Measurements from ENCODE around the gene EIF3B.
"Not testable (repeated sequence)": the region's sequence is repeated elsewhere in the genome, so short reads cannot be mapped to it uniquely, and the experiment has no call there.

Gene EIF3B

GRCh38 chr7:2350055-2350454, 4.6 kb upstream of the EIF3B start:
- no peak for DNase-seq

DNA sequence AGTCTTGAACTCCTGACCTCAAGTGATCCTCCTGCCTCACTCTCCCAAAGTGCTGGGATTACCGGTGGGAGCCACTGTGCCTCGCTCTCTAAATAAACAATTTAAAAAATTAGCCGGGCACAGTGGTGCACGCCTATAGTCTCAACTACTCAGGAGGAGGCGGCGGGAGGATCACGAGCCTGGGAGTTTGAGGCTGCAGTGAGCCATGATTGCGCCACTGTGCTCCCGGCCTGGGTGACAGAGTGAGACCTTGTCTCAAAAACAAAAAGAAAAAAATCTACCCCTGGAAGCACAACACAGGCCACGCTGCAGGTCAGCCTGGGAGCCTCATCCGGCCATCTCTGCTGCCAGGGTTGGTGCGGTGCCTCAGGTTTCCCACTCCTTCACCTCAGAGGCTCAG, 3.8 kb upstream of the EIF3B start:
- no peak for DNase-seq

- DNase-seq: peak in 1 of 2 experiments; percentile 65
These were observed 1.3 kb upstream of the EIF3B start for GRCh38 chr7:2353113-2353935.

DNA sequence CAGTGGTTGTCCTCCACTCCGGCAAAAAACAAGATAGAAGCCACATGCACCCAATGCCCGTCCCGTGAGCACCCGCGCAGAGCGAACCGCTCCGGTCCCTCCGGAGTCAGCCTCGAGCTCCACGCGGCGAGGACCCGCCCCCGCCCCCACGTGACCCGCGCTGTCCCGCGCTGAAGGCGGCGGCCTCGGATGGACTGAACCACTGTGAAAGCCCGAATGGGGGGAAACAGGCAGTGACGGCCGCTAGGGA, 766 bp upstream of the EIF3B start:
- peak in 1 of 2 experiments; percentile 79 for DNase-seq

DNA sequence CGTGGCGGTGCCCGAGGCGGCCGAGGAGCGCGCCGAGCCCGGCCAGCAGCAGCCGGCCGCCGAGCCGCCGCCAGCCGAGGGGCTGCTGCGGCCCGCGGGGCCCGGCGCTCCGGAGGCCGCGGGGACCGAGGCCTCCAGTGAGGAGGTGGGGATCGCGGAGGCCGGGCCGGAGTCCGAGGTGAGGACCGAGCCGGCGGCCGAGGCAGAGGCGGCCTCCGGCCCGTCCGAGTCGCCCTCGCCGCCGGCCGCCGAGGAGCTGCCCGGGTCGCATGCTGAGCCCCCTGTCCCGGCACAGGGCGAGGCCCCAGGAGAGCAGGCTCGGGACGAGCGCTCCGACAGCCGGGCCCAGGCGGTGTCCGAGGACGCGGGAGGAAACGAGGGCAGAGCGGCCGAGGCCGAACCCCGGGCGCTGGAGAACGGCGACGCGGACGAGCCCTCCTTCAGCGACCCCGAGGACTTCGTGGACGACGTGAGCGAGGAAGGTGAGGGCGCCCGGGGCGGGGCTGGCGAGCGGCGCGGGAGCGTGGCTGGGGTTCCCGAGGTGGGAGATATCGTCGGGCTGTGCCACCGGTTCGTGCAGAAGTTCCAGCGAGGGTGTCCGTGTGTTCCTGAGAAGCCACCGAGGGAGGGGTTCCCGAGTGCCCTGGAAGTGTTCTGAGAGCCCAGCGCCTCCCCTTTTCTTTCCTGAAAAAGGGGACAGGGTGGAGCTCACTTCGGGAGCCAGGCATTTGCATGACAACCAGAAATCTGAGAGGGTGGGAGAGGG, 495 bp downstream of the EIF3B start:
- DNase-seq: no peak

GRCh38 chr7:2355705-2356008, 1.0 kb downstream of the EIF3B start:
- no peak for DNase-seq

DNA sequence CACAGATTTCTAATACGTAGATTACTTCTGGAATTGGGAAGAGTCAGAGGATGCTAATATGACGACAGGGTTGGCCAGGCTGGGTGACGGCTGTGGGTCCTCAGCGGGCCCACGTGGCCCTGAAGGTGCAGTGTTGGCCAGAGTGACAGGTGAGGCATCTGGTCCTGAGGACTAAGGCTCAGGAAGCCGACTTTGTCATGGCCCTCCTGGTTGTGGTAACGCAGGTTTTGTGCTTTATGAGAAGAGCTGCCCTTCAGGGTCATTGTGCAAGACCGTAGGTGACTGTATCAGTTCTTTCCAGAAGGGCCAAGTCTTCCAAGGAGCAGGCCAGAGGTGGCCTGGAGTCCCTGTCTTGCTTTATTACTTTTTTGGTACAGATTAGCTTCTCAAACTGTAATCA, 2.5 kb downstream of the EIF3B start:
- no peak for DNase-seq

- no peak for DNase-seq
These were observed 2.9 kb downstream of the EIF3B start for GRCh38 chr7:2357571-2357970.

DNA sequence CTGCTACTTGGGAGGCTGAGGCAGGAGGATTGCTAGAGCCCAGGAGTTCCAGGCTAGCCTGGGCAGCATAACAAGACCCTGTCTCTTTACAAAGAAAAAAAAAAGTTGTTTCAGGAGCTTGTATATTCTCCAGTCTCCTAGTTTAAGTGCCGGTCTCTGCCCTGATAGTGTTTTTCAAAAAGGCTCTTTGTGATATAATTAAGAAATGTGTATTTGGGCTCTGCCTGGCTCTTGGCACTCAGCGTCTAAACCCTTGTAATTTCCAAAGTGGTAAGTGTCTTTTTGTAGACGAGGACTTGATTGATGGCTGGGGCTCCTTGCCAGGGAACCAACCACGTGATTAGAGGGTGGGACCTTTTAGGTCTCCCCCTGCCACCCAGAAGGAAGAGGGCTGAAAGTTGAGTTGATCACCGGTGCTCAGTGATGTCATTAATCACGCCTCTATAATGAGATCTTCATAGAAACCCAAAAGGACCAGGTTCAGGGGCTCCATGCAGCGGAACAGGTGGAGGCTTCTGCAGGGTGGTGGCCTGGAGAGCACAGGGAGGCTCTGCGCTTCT, 4.4 kb downstream of the EIF3B start:
- DNase-seq: no peak

DNA sequence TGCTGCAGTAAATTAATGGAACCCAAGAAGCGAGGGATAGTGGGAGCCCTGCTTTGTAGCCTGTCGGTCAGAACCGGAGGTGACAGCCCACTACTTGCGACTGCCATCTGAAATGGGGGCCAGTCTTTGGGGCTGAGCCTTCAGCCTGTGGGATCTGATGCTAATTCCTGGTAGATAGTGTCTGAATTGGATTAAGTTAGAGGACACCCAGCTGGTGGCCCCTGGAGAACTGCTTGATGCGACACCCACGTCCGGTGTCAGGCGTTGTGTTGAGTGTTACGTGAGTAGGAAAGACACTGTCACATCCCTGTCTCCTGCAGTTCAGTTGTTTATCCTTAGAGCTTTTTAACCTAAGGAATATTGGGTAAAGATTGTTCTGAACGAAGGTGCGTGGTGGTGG, 5.0 kb downstream of the EIF3B start:
- no peak for DNase-seq

DNA sequence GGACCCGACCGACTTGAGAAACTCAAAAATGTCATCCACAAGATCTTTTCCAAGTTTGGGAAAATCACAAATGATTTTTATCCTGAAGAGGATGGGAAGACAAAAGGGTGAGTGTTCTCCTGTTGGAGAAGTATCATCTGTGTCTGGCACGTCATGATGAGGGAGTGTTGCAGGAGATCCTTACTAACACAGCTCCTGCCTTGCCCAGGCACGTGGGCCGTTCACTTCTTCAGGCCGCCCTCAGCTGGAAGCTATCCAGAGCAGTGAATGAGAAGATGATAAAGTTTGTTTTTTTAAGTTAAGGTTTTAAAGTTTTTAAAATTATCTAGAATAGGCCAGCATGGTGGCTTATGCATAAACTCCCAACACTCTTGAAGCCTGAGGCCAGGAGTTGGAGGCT, 6.2 kb downstream of the EIF3B start:
- DNase-seq: no peak

GRCh38 chr7:2362385-2363088, 7.9 kb downstream of the EIF3B start:
- no peak for DNase-seq

- DNase-seq: no peak
These were observed 14.5 kb downstream of the EIF3B start for GRCh38 chr7:2369139-2369538.

- DNase-seq: no peak
These were observed 16.7 kb downstream of the EIF3B start for GRCh38 chr7:2371329-2371728.

DNA sequence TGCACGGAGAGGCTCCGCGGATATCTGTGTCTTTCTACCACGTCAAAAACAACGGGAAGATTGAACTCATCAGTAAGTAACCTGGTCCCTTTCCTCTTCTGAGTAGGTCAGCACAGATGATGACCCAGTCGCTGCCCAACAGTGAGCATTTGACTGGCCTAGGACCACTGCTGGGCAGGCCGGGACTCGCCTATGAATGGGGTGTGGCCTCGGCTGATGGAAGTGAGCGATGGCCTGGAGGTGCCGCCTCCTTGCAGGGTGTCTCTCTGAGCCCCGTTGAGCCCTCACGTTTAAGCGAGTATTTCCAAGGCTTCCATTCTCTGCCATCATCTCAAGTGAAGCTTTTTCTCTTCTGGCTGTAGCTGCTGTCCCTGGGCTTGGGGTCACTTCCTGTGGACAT, 18.1 kb downstream of the EIF3B start:
- DNase-seq: no peak

- no peak for DNase-seq
These were observed 18.5 kb downstream of the EIF3B start for GRCh38 chr7:2373124-2373556.

DNA sequence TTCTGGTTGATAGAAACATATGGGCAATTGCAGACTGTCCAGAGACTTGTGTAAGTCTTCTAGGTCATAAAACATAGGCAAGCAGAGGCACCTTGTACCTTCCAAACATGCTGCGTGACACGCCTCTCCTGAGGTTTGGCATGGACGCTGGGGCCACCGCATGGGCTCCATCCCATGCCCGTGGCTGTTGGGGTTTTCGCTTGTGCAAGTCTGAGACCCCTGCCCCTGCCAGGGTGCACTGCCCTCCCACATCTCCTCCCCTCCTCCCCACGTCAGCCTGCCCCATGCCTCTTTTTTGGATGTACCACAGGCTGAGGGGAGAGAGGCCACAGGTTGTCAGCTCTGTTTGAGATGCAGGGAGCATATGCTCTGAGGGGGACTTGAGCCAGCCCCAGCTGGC, 19.0 kb downstream of the EIF3B start:
- no peak for DNase-seq

DNA sequence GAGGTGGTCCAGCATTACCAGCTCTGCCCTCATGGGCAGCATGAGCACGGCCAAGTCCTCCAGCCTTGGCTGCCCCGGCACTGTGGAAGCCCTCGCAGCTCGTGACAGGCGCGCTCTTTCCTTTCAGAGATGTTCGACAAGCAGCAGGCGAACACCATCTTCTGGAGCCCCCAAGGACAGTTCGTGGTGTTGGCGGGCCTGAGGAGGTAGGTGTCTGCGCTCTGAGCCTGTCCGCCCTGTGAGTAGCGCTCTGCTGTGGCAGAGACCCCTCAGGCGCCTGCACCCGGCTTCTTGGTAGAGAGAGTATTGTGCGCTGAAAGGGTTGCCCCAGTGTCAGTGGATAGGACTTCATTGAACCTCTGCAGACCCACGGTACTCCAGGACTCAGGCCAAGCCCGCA, 19.8 kb downstream of the EIF3B start:
- DNase-seq: no peak

GRCh38 chr7:2374830-2375728, 20.5 kb downstream of the EIF3B start:
- DNase-seq: no peak

- DNase-seq: no peak
These were observed 21.9 kb downstream of the EIF3B start for GRCh38 chr7:2376351-2377154.

DNA sequence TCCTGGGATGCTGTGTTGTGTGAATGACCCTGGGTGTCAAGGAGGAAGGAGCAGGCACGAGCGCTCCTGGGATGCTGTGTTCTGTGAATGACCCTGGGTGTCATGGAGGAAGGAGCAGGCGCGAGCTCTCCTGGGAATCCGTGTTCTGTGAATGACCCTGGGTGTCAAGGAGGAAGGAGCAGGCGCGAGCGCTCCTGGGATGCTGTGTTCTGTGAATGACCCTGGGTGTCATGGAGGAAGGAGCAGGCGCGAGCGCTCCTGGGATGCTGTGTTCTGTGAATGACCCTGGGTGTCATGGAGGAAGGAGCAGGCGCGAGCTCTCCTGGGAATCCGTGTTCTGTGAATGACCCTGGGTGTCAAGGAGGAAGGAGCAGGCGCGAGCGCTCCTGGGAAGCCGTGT, 22.9 kb downstream of the EIF3B start:
- not testable (repeated sequence) for DNase-seq

DNA sequence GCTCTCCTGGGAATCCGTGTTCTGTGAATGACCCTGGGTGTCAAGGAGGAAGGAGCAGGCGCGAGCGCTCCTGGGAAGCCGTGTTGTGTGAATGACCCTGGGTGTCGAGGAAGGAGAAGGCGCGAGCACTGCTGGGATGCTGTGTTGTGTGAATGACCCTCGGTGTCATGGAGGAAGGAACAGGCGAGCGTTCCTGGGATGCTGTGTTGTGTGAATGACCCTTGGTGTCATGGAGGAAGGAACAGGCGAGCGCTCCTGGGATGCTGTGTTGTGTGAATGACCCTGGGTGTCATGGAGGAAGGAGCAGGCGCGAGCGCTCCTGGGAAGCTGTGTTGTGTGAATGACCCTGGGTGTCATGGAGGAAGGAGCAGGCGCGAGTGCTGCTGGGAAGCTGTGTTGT, 23.5 kb downstream of the EIF3B start:
- DNase-seq: not testable (repeated sequence)
